Colonic mucosa (tissue), 4 donors: Measurements from ENCODE around the gene ARHGAP26. TPM values are rescaled to one million over a fixed set of nuclear protein-coding genes. Genes with fewer than 3 reads are reported as not detected.

Source experiments
- DNase-seq: peaks from one replicate; pipeline ENCODE4 v3.0.0-alpha.2; 2020
- H3K27ac ChIP-seq: fragments of 200-600 bp; one replicate; pipeline ENCODE4 v1.8.0; 2021
- H3K27me3 ChIP-seq: fragments of 200-600 bp; one replicate; pipeline ENCODE4 v1.8.0; 2021
- H3K36me3 ChIP-seq: fragments of 200-600 bp; one replicate; pipeline ENCODE4 v1.8.0; 2021
- H3K4me1 ChIP-seq: fragments of 200-600 bp; one replicate; pipeline ENCODE4 v1.8.0; 2021; ENCODE audit warnings: mild to moderate bottlenecking
- H3K4me3 ChIP-seq: fragments of 200-600 bp; one replicate; pipeline ENCODE4 v1.8.0; 2021
- H3K9ac ChIP-seq, 2 donors: one replicate each; pipeline ENCODE4 v1.7.0; 2013; ENCODE audit warnings: control low read depth in 2 of 2, low read depth in 2 of 2, low read length in 2 of 2
- H3K9me3 ChIP-seq: fragments of 200-600 bp; one replicate; pipeline ENCODE4 v1.8.0; 2021
- CTCF ChIP-seq: fragments of 200-600 bp; IDR thresholded peaks from one replicate; pipeline ENCODE4 v1.8.0; 2022; ENCODE audit warnings: antibody characterized with exemption, mild to moderate bottlenecking
- intact Hi-C: fragments of 100-400 bp; cut with DNase I; formaldehyde crosslinking; loops from one replicate; pipeline ENCODE4 v1.14.1; 2022
- total RNA-seq, 2 donors: library from RNA; stranded (reverse); fragmentation: NEBNext Ultra II Directional in 1 of 2; extraction: Animal tissue kit (Norgen Biotek cat#: 25700) in 1 of 2; gene quantifications; one replicate each; pipeline ENCODE4 v1.2.1, GENCODE V29; 2021
- donor health status: healthy.
- donor health status: DM: no; HTN: no; CAD: no.
- donor health status: DM: no; HTN: no; CAD: no.

ARHGAP26 gene
- total RNA-seq, 2 donors from 2014 or later, result 59.1 to 74.0 TPM

GRCh38 chr5:143002459-143003327, 232.5 kb downstream of the ARHGAP26 start:
- Histone ChIP-seq H3K4me3 (no peak overlapping the region), H3K27ac (peak overlapping the region; percentile 54), H3K9me3 (no peaks in the 10 kb centered on the region), H3K36me3 (no peaks in the 10 kb centered on the region), H3K9ac (no peak overlapping the region), H3K4me1 (no peaks in the 10 kb centered on the region), H3K27me3 (no peaks in the 10 kb centered on the region)
- intact Hi-C loops, result no loop called here
- no peak for TF ChIP-seq CTCF
- no peak for DNase-seq

GRCh38 chr5:143003328-143003636, 233.1 kb downstream of the ARHGAP26 start:
- no peak for TF ChIP-seq CTCF
- H3K36me3 ChIP-seq, result no peaks in the 10 kb centered on the region
- no peaks in the 10 kb centered on the region for H3K27me3 ChIP-seq
- no peak for DNase-seq
- H3K27ac ChIP-seq, result peak overlapping the region; percentile 54
- no peak overlapping the region for H3K9ac ChIP-seq
- no peaks in the 10 kb centered on the region for H3K9me3 ChIP-seq
- H3K4me1 ChIP-seq, result no peaks in the 10 kb centered on the region
- intact Hi-C loops, result no loop called here
- no peak overlapping the region for H3K4me3 ChIP-seq

- no peak for TF ChIP-seq CTCF
- no peak for DNase-seq
- Histone ChIP-seq H3K4me3 (no peak overlapping the region), H3K9me3 (no peaks in the 10 kb centered on the region), H3K27me3 (no peaks in the 10 kb centered on the region), H3K36me3 (no peaks in the 10 kb centered on the region), H3K27ac (no peak overlapping the region), H3K9ac (no peak overlapping the region), H3K4me1 (no peaks in the 10 kb centered on the region)
- intact Hi-C loops, result no loop called here
These were observed 234.4 kb downstream of the ARHGAP26 start for GRCh38 chr5:143004361-143005145.

- no peak for TF ChIP-seq CTCF
- intact Hi-C loops, result no loop called here
- no peaks in the 10 kb centered on the region for H3K36me3 ChIP-seq
- no peak for DNase-seq
- no peak overlapping the region for H3K4me3 ChIP-seq
- no peak overlapping the region for H3K9ac ChIP-seq
- no peak overlapping the region for H3K27ac ChIP-seq
- no peaks in the 10 kb centered on the region for H3K9me3 ChIP-seq
- H3K4me1 ChIP-seq, result no peaks in the 10 kb centered on the region
- no peaks in the 10 kb centered on the region for H3K27me3 ChIP-seq
These were observed 236.3 kb downstream of the ARHGAP26 start for GRCh38 chr5:143006501-143006900.

GRCh38 chr5:143008032-143008431, 237.9 kb downstream of the ARHGAP26 start:
- DNase-seq, result no peak
- no peaks in the 10 kb centered on the region for H3K36me3 ChIP-seq
- intact Hi-C loops, result no loop called here
- H3K9me3 ChIP-seq, result no peaks in the 10 kb centered on the region
- no peak overlapping the region for H3K9ac ChIP-seq
- TF ChIP-seq CTCF, result no peak
- no peak overlapping the region for H3K4me3 ChIP-seq
- no peaks in the 10 kb centered on the region for H3K4me1 ChIP-seq
- no peaks in the 10 kb centered on the region for H3K27me3 ChIP-seq
- H3K27ac ChIP-seq, result peak overlapping the region; percentile 20
